Mucosa of stomach (tissue), 1 donor: ENCODE data around the gene GABRR2.
A peak's percentile ranks its signal among the peaks of the same experiment; 100 is the strongest.

Experiments
- H3K27me3 ChIP-seq: one replicate; pipeline ENCODE4 v1.7.0; 2013; ENCODE audit warnings: mild to moderate bottlenecking, low read length; ENCODE audit not compliant: control insufficient read depth, insufficient read depth
- H3K36me3 ChIP-seq: one replicate; pipeline ENCODE4 v1.7.0; 2013; ENCODE audit warnings: low read length; ENCODE audit not compliant: control insufficient read depth, insufficient read depth
- H3K4me1 ChIP-seq: one replicate; pipeline ENCODE4 v1.7.0; 2013; ENCODE audit warnings: mild to moderate bottlenecking, low read length; ENCODE audit not compliant: control insufficient read depth, insufficient read depth
- H3K4me3 ChIP-seq: one replicate; pipeline ENCODE4 v1.7.0; 2013; ENCODE audit warnings: low read length
- H3K9ac ChIP-seq: one replicate; pipeline ENCODE4 v1.7.0; 2013; ENCODE audit warnings: mild to moderate bottlenecking, low read length, moderate library complexity
- H3K9me3 ChIP-seq: one replicate; pipeline ENCODE4 v1.7.0; 2013; ENCODE audit warnings: mild to moderate bottlenecking, low read length, moderate library complexity; ENCODE audit not compliant: control insufficient read depth
- donor health status: Pancreatic carcinoma.

Gene GABRR2

GRCh38 chr6:89315249-89315885, at the start of gene GABRR2:
Gene GABRR2 (minus strand): TSS chr6:89315299. CDS start chr6:89315165, 134 bp downstream.
- H3K4me1 ChIP-seq, result peaks cover 18% of the 10 kb centered on the region
- H3K27me3 ChIP-seq, result no peaks in the 10 kb centered on the region
- H3K36me3 ChIP-seq, result no peaks in the 10 kb centered on the region
- H3K9ac ChIP-seq, result no peak within 1 kb of the TSS
- no peak within 1 kb of the TSS for H3K4me3 ChIP-seq
- H3K9me3 ChIP-seq, result no peaks in the 10 kb centered on the region

GRCh38 chr6:89364586-89364985, 49.5 kb upstream of the GABRR2 start:
- no peaks in the 10 kb centered on the region for H3K36me3 ChIP-seq
- H3K9ac ChIP-seq, result no peak overlapping the region
- H3K4me3 ChIP-seq, result no peak overlapping the region
- H3K9me3 ChIP-seq, result no peaks in the 10 kb centered on the region
- H3K27me3 ChIP-seq, result no peaks in the 10 kb centered on the region
- no peaks in the 10 kb centered on the region for H3K4me1 ChIP-seq

GRCh38 chr6:89361171-89361570, 46.1 kb upstream of the GABRR2 start:
- no peaks in the 10 kb centered on the region for H3K4me1 ChIP-seq
- H3K36me3 ChIP-seq, result no peaks in the 10 kb centered on the region
- H3K9me3 ChIP-seq, result no peaks in the 10 kb centered on the region
- no peak overlapping the region for H3K9ac ChIP-seq
- H3K4me3 ChIP-seq, result no peak overlapping the region
- no peaks in the 10 kb centered on the region for H3K27me3 ChIP-seq

GRCh38 chr6:89360415-89360999, 45.4 kb upstream of the GABRR2 start:
- no peaks in the 10 kb centered on the region for H3K36me3 ChIP-seq
- H3K4me3 ChIP-seq, result no peak overlapping the region
- H3K9me3 ChIP-seq, result no peaks in the 10 kb centered on the region
- no peak overlapping the region for H3K9ac ChIP-seq
- no peaks in the 10 kb centered on the region for H3K4me1 ChIP-seq
- H3K27me3 ChIP-seq, result no peaks in the 10 kb centered on the region

- Histone ChIP-seq H3K27me3 (no peaks in the 10 kb centered on the region), H3K4me3 (no peak overlapping the region), H3K4me1 (no peaks in the 10 kb centered on the region), H3K36me3 (no peaks in the 10 kb centered on the region), H3K9me3 (no peaks in the 10 kb centered on the region), H3K9ac (no peak overlapping the region)
Measured at GRCh38 chr6:89359561-89359960, 44.5 kb upstream of the GABRR2 start.

- Histone ChIP-seq H3K36me3 (no peaks in the 10 kb centered on the region), H3K9ac (no peak overlapping the region), H3K27me3 (no peaks in the 10 kb centered on the region), H3K9me3 (no peaks in the 10 kb centered on the region), H3K4me1 (no peaks in the 10 kb centered on the region), H3K4me3 (no peak overlapping the region)
Measured at GRCh38 chr6:89357390-89357789, 42.3 kb upstream of the GABRR2 start.

- no peak overlapping the region for H3K4me3 ChIP-seq
- H3K4me1 ChIP-seq, result no peaks in the 10 kb centered on the region
- no peaks in the 10 kb centered on the region for H3K9me3 ChIP-seq
- H3K36me3 ChIP-seq, result no peaks in the 10 kb centered on the region
- H3K9ac ChIP-seq, result no peak overlapping the region
- no peaks in the 10 kb centered on the region for H3K27me3 ChIP-seq
Measured at GRCh38 chr6:89356642-89357170, 41.6 kb upstream of the GABRR2 start.

- Histone ChIP-seq H3K27me3 (no peaks in the 10 kb centered on the region), H3K9ac (no peak overlapping the region), H3K9me3 (no peaks in the 10 kb centered on the region), H3K4me1 (peaks cover 7% of the 10 kb centered on the region), H3K36me3 (no peaks in the 10 kb centered on the region), H3K4me3 (no peak overlapping the region)
Measured at GRCh38 chr6:89355511-89356194, 40.6 kb upstream of the GABRR2 start.

GRCh38 chr6:89353702-89354392, 38.7 kb upstream of the GABRR2 start:
- Histone ChIP-seq H3K27me3 (no peaks in the 10 kb centered on the region), H3K9me3 (no peaks in the 10 kb centered on the region), H3K36me3 (no peaks in the 10 kb centered on the region), H3K4me1 (peaks cover 10% of the 10 kb centered on the region), H3K4me3 (no peak overlapping the region), H3K9ac (no peak overlapping the region)

GRCh38 chr6:89353118-89353556, 38.0 kb upstream of the GABRR2 start:
- Histone ChIP-seq H3K4me3 (peak overlapping the region; percentile 96), H3K27me3 (no peaks in the 10 kb centered on the region), H3K9ac (peak overlapping the region; percentile 99), H3K36me3 (no peaks in the 10 kb centered on the region), H3K4me1 (peaks cover 15% of the 10 kb centered on the region), H3K9me3 (no peaks in the 10 kb centered on the region)

GRCh38 chr6:89352278-89353117, 37.4 kb upstream of the GABRR2 start, which contains the start of gene UBE2J1:
Gene UBE2J1 (minus strand): TSS chr6:89352722. CDS start chr6:89352569, 153 bp downstream.
- Histone ChIP-seq H3K27me3 (no peaks in the 10 kb centered on the region), H3K4me3 (peak within 1 kb of the TSS; percentile 96), H3K4me1 (peaks cover 22% of the 10 kb centered on the region), H3K36me3 (no peaks in the 10 kb centered on the region), H3K9me3 (no peaks in the 10 kb centered on the region), H3K9ac (peak within 1 kb of the TSS; percentile 99)
